Adipose tissue (tissue), 3 donors: ENCODE measurements around the gene SPATC1L. TPM values are rescaled to one million over a fixed set of nuclear protein-coding genes. Genes with fewer than 3 reads are reported as not detected.
"Not testable (repeated sequence)": the region's sequence is repeated elsewhere in the genome, so short reads cannot be mapped to it uniquely, and the experiment has no call there.

ENCODE experiments used
- H3K27ac ChIP-seq: one replicate; pipeline ENCODE4 v1.5.1; 2013; ENCODE audit warnings: low read depth, low read length
- WGBS, 3 donors: extraction: QIAGEN DNeasy Blood & Tissue Kit; methylation state at CpG; one replicate each; pipeline ENCODE4 v1.1.7; 2013; 5-methylcytosine and 5-hydroxymethylcytosine counted together
- polyA plus RNA-seq, 3 donors: library from polyadenylated mRNA; stranded (reverse); fragments of 200-250 nt; gene quantifications; one replicate each; pipeline ENCODE4 v1.2.3, GENCODE V29; 2013
- donor health status: healthy with polysubstance abuse.
- donor health status: Bipolar disorder and iron deficiency.
- donor health status: healthy.

SPATC1L gene
- polyA plus RNA-seq, 3 donors = 4.8 to 10.0 (median 9.1) TPM

GRCh38 chr21:46206163-46207005 lies 22.1 kb upstream of the SPATC1L start:
- H3K27ac ChIP-seq = no peak overlapping the region
- WGBS, 3 donors = 91 to 94% (median 94%) methylated on average over 23 to 24 of the region's 24 CpGs

- no peak overlapping the region for H3K27ac ChIP-seq
- WGBS, 3 donors = 94% methylated on average over 16 of the region's 16 CpGs
Measured at GRCh38 chr21:46205766-46206162, 21.5 kb upstream of the SPATC1L start.

- no peak overlapping the region for H3K27ac ChIP-seq
- 88 to 91% (median 88%) methylated on average over 18 of the region's 18 CpGs for WGBS, 3 donors
Measured at GRCh38 chr21:46205166-46205565, 20.9 kb upstream of the SPATC1L start.

- WGBS, 3 donors = 96 to 98% (median 97%) methylated on average over 8 of the region's 8 CpGs
Measured at GRCh38 chr21:46203203-46203600, 18.9 kb upstream of the SPATC1L start.

GRCh38 chr21:46202592-46203202 lies 18.4 kb upstream of the SPATC1L start:
- WGBS, 3 donors = 83 to 91% (median 90%) methylated on average over 6 of the region's 6 CpGs
- H3K27ac ChIP-seq = no peak overlapping the region

More at GRCh38 chr21:46203203-46203600, 18.9 kb upstream of the SPATC1L start:
- H3K27ac ChIP-seq = no peak overlapping the region

GRCh38 chr21:46200877-46201803 lies 16.9 kb upstream of the SPATC1L start:
- WGBS, 3 donors = 85 to 98% (median 89%) methylated on average over 2 to 3 of the region's 8 CpGs
- not testable (repeated sequence) for H3K27ac ChIP-seq

GRCh38 chr21:46199436-46200373 lies 15.4 kb upstream of the SPATC1L start:
- no peak overlapping the region for H3K27ac ChIP-seq
- WGBS, 3 donors = 80 to 85% (median 84%) methylated on average over 13 of the region's 13 CpGs

GRCh38 chr21:46196733-46197132 lies 12.5 kb upstream of the SPATC1L start:
- WGBS, 3 donors = 83 to 92% (median 91%) methylated on average over 20 of the region's 20 CpGs
- no peak overlapping the region for H3K27ac ChIP-seq

GRCh38 chr21:46195595-46196195 lies 11.4 kb upstream of the SPATC1L start:
- WGBS, 3 donors = 90 to 93% (median 92%) methylated on average over 20 of the region's 20 CpGs
- H3K27ac ChIP-seq = no peak overlapping the region

- WGBS, 3 donors = 92 to 95% (median 94%) methylated on average over 34 of the region's 34 CpGs
- H3K27ac ChIP-seq = no peak overlapping the region
Measured at GRCh38 chr21:46194374-46195334, 10.4 kb upstream of the SPATC1L start.

GRCh38 chr21:46193829-46194373 lies 9.6 kb upstream of the SPATC1L start:
- H3K27ac ChIP-seq = no peak overlapping the region
- 92 to 97% (median 95%) methylated on average over 10 of the region's 10 CpGs for WGBS, 3 donors

GRCh38 chr21:46191686-46192575 lies 7.7 kb upstream of the SPATC1L start:
- no peak overlapping the region for H3K27ac ChIP-seq
- 94 to 95% (median 95%) methylated on average over 20 of the region's 20 CpGs for WGBS, 3 donors

GRCh38 chr21:46191257-46191685 lies 7.0 kb upstream of the SPATC1L start:
- no peak overlapping the region for H3K27ac ChIP-seq
- 81 to 94% (median 87%) methylated on average over 4 of the region's 4 CpGs for WGBS, 3 donors

- H3K27ac ChIP-seq = no peak overlapping the region
- 95 to 96% (median 95%) methylated on average over 12 to 15 of the region's 15 CpGs for WGBS, 3 donors
Measured at GRCh38 chr21:46190491-46191131, 6.4 kb upstream of the SPATC1L start.
